HG02938 (cell line): ENCODE measurements around the gene STAC3.
A peak's percentile ranks its signal among the peaks of the same experiment; 100 is the strongest.

ENCODE experiments used
- ATAC-seq: cut with Tn5 transposase; IDR thresholded peaks from one replicate; pipeline ENCODE4 v1.9.1; 2021; ENCODE audit warnings: mild to moderate bottlenecking, moderate library complexity; ENCODE audit not compliant: unreplicated experiment

The STAC3 gene

GRCh38 chr12:57236925-57237595 lies 13.9 kb downstream of the STAC3 start:
- no peak for ATAC-seq

GRCh38 chr12:57236201-57236924 lies 14.6 kb downstream of the STAC3 start:
- no peak for ATAC-seq

GRCh38 chr12:57235728-57236131 lies 15.3 kb downstream of the STAC3 start:
- no peak for ATAC-seq

GRCh38 chr12:57235017-57235727 lies 15.8 kb downstream of the STAC3 start:
- no peak for ATAC-seq

- ATAC-seq = no peak
These were observed 16.4 kb downstream of the STAC3 start for GRCh38 chr12:57234571-57235016.

GRCh38 chr12:57234233-57234570 lies 16.8 kb downstream of the STAC3 start:
- ATAC-seq = no peak

- ATAC-seq = no peak
These were observed 17.4 kb downstream of the STAC3 start for GRCh38 chr12:57233357-57234232.

- ATAC-seq = no peak
These were observed 18.7 kb downstream of the STAC3 start for GRCh38 chr12:57232156-57232756.

- ATAC-seq = no peak
These were observed 19.5 kb downstream of the STAC3 start for GRCh38 chr12:57231276-57232021.

GRCh38 chr12:57230381-57231155 lies 20.4 kb downstream of the STAC3 start:
- no peak for ATAC-seq

GRCh38 chr12:57229634-57230380 lies 21.2 kb downstream of the STAC3 start, which contains the start of gene SHMT2:
TSS of gene SHMT2 (plus strand) at chr12:57229711. CDS start at chr12:57229779, 68 bp downstream.
- ATAC-seq = peak; percentile 57

GRCh38 chr12:57229046-57229633 lies 21.8 kb downstream of the STAC3 start:
- ATAC-seq = peak; percentile 4

GRCh38 chr12:57227315-57228115 lies 23.5 kb downstream of the STAC3 start:
- no peak for ATAC-seq

- ATAC-seq = no peak
These were observed 24.2 kb downstream of the STAC3 start for GRCh38 chr12:57226588-57227314.

GRCh38 chr12:57225680-57226210 lies 25.2 kb downstream of the STAC3 start:
- no peak for ATAC-seq
